ENCODE measurements around the gene ECT2L. TPM values are rescaled to one million over a fixed set of nuclear protein-coding genes. Genes with fewer than 3 reads are reported as not detected.

The ECT2L gene
- total and polyA plus RNA-seq, 2 of the 4 experiments (the other 2 are of a cell fraction) = not detected

- Histone ChIP-seq H3K18ac (ENCODE audit: low read depth, low read length) (no peak overlapping the region), H3K9me1 (ENCODE audit: insufficient read depth, low read length) (peaks cover 3% of the 10 kb centered on the region), H3K4me3 (ENCODE audit: insufficient read depth, low read depth, low read length) (no peak overlapping the region), H4K5ac (ENCODE audit: low read depth, low read length) (no peak overlapping the region), H3K56ac (ENCODE audit: extremely low read depth, insufficient read depth, low read length) (no peak overlapping the region), H3K27me3 (ENCODE audit: control insufficient read depth, insufficient read depth, low read length) (no peaks in the 10 kb centered on the region), H2BK5ac (ENCODE audit: low read depth, low read length, poor library complexity, severe bottlenecking) (no peak overlapping the region), H2BK15ac (ENCODE audit: low read depth, low read length) (no peak overlapping the region), H2BK20ac (ENCODE audit: low read depth, low read length) (no peak overlapping the region), H3K4me2 (ENCODE audit: low read depth, low read length) (no peak overlapping the region), H4K20me1 (ENCODE audit: insufficient read depth, low read length) (no peaks in the 10 kb centered on the region), H3K4ac (ENCODE audit: low read depth, low read length) (no peak overlapping the region), H3K9me3 (ENCODE audit: control insufficient read depth, insufficient read depth, low read length) (no peaks in the 10 kb centered on the region), H3K4me1 (ENCODE audit: control insufficient read depth, insufficient read depth, low read length) (no peaks in the 10 kb centered on the region; the same call in none of the 2 replicates), H2BK120ac (ENCODE audit: low read depth, low read length) (no peak overlapping the region), H3K27ac (ENCODE audit: insufficient read depth, low read length) (no peak overlapping the region), H4K91ac (ENCODE audit: insufficient read depth, low read depth, low read length) (no peak overlapping the region), H3K23ac (ENCODE audit: low read depth, low read length) (no peak overlapping the region), H4K8ac (ENCODE audit: low read depth in 2 of 2, low read length in 2 of 2) (no peak overlapping the region), H3K9ac (ENCODE audit: low read depth, low read length) (no peak overlapping the region), H2AK9ac (replicated peaks; ENCODE audit: low read depth, low read length, poor library complexity) (no peak overlapping the region), H3K79me1 (ENCODE audit: low read depth in 1 of 2, low read length in 2 of 2) (peaks cover 24 to 37% of the 10 kb centered on the region in 2 experiments), H3K36me3 (ENCODE audit: control insufficient read depth, insufficient read depth, low read length) (no peaks in the 10 kb centered on the region), H3K14ac (replicated peaks; ENCODE audit: low read depth, low read length) (no peak overlapping the region), H2AK5ac (ENCODE audit: low read depth, low read length) (no peak overlapping the region), H2AFZ (replicated peaks; ENCODE audit: low read length, poor library complexity) (no peak overlapping the region)
- in situ Hi-C loops (cut with MboI; ENCODE audit: low sequenced_read_pairs) = no loop called here
- TF ChIP-seq MAZ (IDR thresholded peaks at IDR 0.05; ENCODE audit: borderline replicate concordance, low read depth, low read length) (no peak), SMC3 (IDR thresholded peaks at IDR 0.05; ENCODE audit: low read depth, low read length) (no peak), USF2 (IDR thresholded peaks at IDR 0.05; ENCODE audit: low read depth, low read length) (no peak), FOS (IDR thresholded peaks at IDR 0.05; ENCODE audit: low read depth, low read length) (no peak), ELK1 (IDR thresholded peaks at IDR 0.05; ENCODE audit: borderline replicate concordance, low read depth, low read length) (no peak), RCOR1 (IDR thresholded peaks at IDR 0.05; ENCODE audit: insufficient replicate concordance, low read length) (no peak), CEBPB (IDR thresholded peaks at IDR 0.05; ENCODE audit: low read depth, low read length) (no peak), MAFK (IDR thresholded peaks at IDR 0.05; ENCODE audit: low read depth, low read length) (no peak), MXI1 (IDR thresholded peaks at IDR 0.05; ENCODE audit: borderline replicate concordance, low read depth, low read length) (no peak), POLR2A (IDR thresholded peaks at IDR 0.05; ENCODE audit: low read depth, low read length) (no peak), CHD1 (IDR thresholded peaks at IDR 0.05; ENCODE audit: low read depth, low read length) (no peak), CTCF (conservative IDR thresholded peaks at IDR 0.05; ENCODE audit: low read depth, low read length) (no peak), RAD21 (IDR thresholded peaks at IDR 0.05; ENCODE audit: low read length) (no peak), BHLHE40 (IDR thresholded peaks at IDR 0.05; ENCODE audit: low read depth, low read length) (no peak), NFE2L2 (IDR thresholded peaks at IDR 0.05; ENCODE audit: low read depth, low read length) (no peak), RFX5 (IDR thresholded peaks at IDR 0.05; ENCODE audit: low read depth, low read length) (no peak)
- POLR2A ChIA-PET (ENCODE audit: unreplicated experiment) = no interaction called here
- CTCF ChIA-PET = no interaction called here
- ATAC-seq (ENCODE audit: low read depth) (no peak), DNase-seq (peak; percentile 22)
- WGBS, 2 experiments (ENCODE audit: extremely low coverage in 2 of 2, insufficient read length in 1 of 2) = no CpG with 5 or more reads among the region's 1 CpG
- dilution Hi-C loops (cut with HindIII; ENCODE audit: low sequenced_read_pairs, unreplicated experiment) = no loop called here
- no TSS peak for BruUV-seq (replicated peaks)
- intact Hi-C loops (cut with micrococcal nuclease) = no loop called here
These were observed 157.6 kb downstream of the ECT2L start for GRCh38 chr6:138953451-138953850.
